GM12872 (cell line): ENCODE data around the gene NUP58.

ENCODE experiments used
- CTCF ChIP-seq: IDR thresholded peaks from 3 replicates; pipeline ENCODE4 v1.5.1; 2011; ENCODE audit warnings: low read depth, mild to moderate bottlenecking, low read length, moderate library complexity; ENCODE audit not compliant: insufficient read depth

NUP58 gene

GRCh38 chr13:25268561-25268960, 32.9 kb upstream of the NUP58 start:
- no peak for TF ChIP-seq CTCF

DNA sequence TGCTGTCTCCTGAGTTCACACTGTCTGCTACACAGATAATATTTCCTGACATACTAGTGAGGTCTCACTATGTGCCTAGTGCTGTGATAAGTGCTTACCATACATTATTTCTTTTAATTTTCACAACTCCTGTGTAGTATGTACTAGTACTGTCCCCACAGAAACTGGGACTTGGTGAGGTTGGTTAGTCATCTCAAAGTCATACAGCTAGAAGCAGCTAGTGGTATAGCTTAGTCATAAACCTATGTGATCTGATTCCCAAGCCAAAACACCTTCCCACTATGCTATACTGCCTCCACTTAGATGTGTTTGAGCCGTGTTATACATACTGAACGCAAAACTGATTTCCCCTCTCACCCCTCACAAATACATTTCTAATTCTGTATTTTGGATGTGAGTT, 24.7 kb upstream of the NUP58 start:
- no peak for TF ChIP-seq CTCF

GRCh38 chr13:25280396-25280795, 21.0 kb upstream of the NUP58 start:
- no peak for TF ChIP-seq CTCF

GRCh38 chr13:25281193-25281934, 20.1 kb upstream of the NUP58 start:
- no peak for TF ChIP-seq CTCF

GRCh38 chr13:25281935-25282332, 19.5 kb upstream of the NUP58 start:
- no peak for TF ChIP-seq CTCF

DNA sequence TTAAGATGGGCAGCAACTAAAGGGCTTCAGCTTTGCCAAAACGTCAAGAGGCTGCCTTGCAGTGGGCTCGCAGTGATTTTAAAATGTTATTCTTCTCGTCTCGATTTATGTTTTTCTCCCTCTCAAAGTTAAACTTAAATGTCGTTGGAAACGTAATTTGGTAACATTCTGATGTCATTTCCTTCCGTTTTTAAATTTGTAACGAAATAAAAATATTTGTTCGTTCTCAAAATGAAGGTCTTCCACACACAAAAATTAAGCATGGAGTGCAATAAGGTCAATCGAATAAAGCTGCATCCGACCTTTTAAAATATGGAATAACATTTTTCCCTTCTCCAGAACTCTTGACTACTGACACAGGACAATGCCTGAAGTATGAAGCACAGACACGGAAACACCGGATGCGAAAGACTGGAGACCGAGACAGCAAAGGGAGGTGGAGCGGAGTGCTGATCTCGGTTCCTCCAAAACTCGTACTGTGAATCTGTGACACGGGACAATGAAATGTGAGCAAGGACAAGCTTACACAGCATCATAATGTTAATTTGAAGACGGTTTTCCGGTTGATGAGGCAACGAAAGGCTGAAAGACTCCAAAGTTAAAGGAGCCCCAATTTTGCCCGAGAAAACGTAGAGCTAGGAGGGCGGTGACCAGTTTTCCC, 15.0 kb upstream of the NUP58 start:
- no peak for TF ChIP-seq CTCF

DNA sequence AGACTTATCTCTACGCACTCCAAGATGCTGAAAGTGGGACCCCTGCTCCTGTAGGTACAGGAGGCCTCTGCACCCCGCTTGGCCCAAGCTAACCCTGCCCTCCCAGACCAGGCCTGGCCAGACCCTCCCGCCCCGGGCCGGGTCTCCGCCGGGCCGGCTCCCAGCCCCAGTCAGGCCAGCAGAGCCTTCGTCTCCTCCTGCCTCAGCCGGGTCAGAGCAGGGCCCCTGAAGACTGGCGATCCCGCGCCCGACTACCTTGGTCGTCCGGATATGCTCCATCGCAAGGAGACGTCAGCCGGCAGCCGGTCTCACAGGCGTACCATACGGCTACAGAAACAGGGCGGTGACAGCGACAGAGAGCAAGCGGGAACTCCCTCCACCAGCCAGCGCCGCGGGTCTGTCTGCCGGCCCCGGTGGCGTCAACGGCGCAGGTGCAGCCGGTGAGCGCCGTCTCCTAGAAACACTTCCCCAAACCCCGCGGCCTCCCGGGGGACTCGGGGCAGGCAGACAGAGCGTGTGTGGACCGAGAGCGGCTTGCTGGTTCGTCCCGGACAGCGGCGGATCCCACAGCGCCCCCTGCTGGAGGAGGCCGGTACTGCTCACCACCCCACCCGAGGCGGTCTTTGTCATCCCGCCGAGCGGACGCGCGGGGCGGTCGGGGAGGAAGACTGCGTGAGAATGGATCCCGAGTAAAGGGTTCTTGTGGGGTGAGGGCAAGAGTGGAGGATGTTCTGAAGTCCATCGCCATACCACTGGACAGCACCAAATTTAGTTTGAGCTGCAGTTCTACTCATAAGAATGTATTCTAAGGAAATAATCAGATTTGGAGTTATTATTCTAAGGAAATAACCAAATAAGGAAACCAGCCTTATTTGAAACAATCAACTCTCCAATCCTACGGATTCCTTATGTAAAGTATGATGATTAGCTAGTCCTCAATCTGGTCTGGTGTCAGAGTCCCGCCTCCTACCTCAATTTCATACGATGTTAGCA, 14.2 kb upstream of the NUP58 start, which contains the start of gene MTMR6:
MTMR6 (minus strand) TSS at position 520 of the 993 bp plus-strand sequence; CDS start at position 279, 241 bp downstream.
- peak; percentile 98 for TF ChIP-seq CTCF
